ENCODE measurements around the gene TMEM17. TPM values are rescaled to one million over a fixed set of nuclear protein-coding genes. Genes with fewer than 3 reads are reported as not detected.

TMEM17 gene
- polyA plus RNA-seq, 2 of the 4 experiments (the other 2 are of a cell fraction) = 5.2 to 10.2 TPM

GRCh38 chr2:62477573-62477972, 28.4 kb downstream of the TMEM17 start:
- TF ChIP-seq RNF2 (IDR thresholded peaks at IDR 0.05; ENCODE audit: borderline replicate concordance, low read depth) = no peak
- TF ChIP-seq ZFP36 (IDR thresholded peaks at IDR 0.05; ENCODE audit: borderline replicate concordance, partially characterized antibody) = no peak
- no peak for TF ChIP-seq CBX8 (IDR thresholded peaks at IDR 0.05)
- no peak for TF ChIP-seq RFX5 (IDR thresholded peaks at IDR 0.05)
- DNase-seq (ENCODE audit: low read depth in 1 of 2, low spot score in 1 of 2) (no peak), ATAC-seq (peak in 1 of 2 experiments; percentile 39; a peak in 2 of 6 replicates), FAIRE-seq (no peak)
- H3K4me1 ChIP-seq = no peaks in the 10 kb centered on the region
- no peak overlapping the region for H3K4me2 ChIP-seq
- ChIA-PET CTCF (interaction anchor here (0.9 to 3.8 kb wide), 3 partner anchors 17 to 296 kb away, joined by 3 to 24 read pairs (median 3); no protein-coding TSS in a partner anchor), POLR2A (no interaction called here)
- 94% methylated on average over 4 of the region's 4 CpGs for WGBS (ENCODE audit: missing lambda C conversion rate)
- peak overlapping the region in 1 of 2 experiments; percentile 20; a peak in 3 of 6 replicates for H3K27ac ChIP-seq
- H3K4me3 ChIP-seq = no peak overlapping the region
- no peaks in the 10 kb centered on the region for H3K9me3 ChIP-seq

- POLR2A ChIA-PET = interaction anchor here (1.2 kb wide), 1 partner anchor 30 kb away, joined by 4 read pairs; no protein-coding TSS in a partner anchor
- Histone ChIP-seq H3K4me3 (no peak overlapping the region), H3K4me2 (no peak overlapping the region), H3K4me1 (no peaks in the 10 kb centered on the region), H3K27ac (peak overlapping the region in 1 of 2 experiments; percentile 36; a peak in 3 of 6 replicates), H3K9me3 (no peaks in the 10 kb centered on the region)
- CTCF ChIA-PET = interaction anchor here (0.6 to 3.8 kb wide), 7 partner anchors 9 to 300 kb away, joined by 3 to 24 read pairs (median 4); no protein-coding TSS in a partner anchor
- no peak for FAIRE-seq
- no peak for DNase-seq (ENCODE audit: low read depth in 1 of 2, low spot score in 1 of 2)
- no peak for TF ChIP-seq NFE2L2 (conservative IDR thresholded peaks at IDR 0.05; ENCODE audit: low read length)
- no peak for TF ChIP-seq PHF8 (IDR thresholded peaks at IDR 0.05; ENCODE audit: borderline replicate concordance, low read depth)
- no peak for TF ChIP-seq ESRRA (IDR thresholded peaks at IDR 0.05; ENCODE audit: borderline replicate concordance, low read length)
- no peak for TF ChIP-seq JUN (IDR thresholded peaks at IDR 0.05)
- TF ChIP-seq ZC3H11A (IDR thresholded peaks at IDR 0.05) = no peak
- no peak for TF ChIP-seq KDM5A (IDR thresholded peaks at IDR 0.05)
- TF ChIP-seq MYC (IDR thresholded peaks at IDR 0.05; ENCODE audit: borderline replicate concordance, low read length) = no peak
- TF ChIP-seq FOSL2 (IDR thresholded peaks at IDR 0.05) = no peak
- no peak for TF ChIP-seq FOSL2 (CRISPR knock-in tag; IDR thresholded peaks at IDR 0.05)
- TF ChIP-seq, protein P1, sequence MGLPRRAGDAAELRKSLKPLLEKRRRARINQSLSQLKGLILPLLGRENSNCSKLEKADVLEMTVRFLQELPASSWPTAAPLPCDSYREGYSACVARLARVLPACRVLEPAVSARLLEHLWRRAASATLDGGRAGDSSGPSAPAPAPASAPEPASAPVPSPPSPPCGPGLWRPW (IDR thresholded peaks at IDR 0.05) = no peak
- TF ChIP-seq HDAC2 (IDR thresholded peaks at IDR 0.05) = no peak
- no peak for TF ChIP-seq BHLHE40 (IDR thresholded peaks at IDR 0.05; ENCODE audit: low read depth, low read length)
- no peak for TF ChIP-seq BCL3 (IDR thresholded peaks at IDR 0.05)
- TF ChIP-seq NPAS2 (CRISPR knock-in tag; IDR thresholded peaks at IDR 0.05; ENCODE audit: borderline replicate concordance) = no peak
- no peak for TF ChIP-seq ZNF302 (CRISPR knock-in tag; IDR thresholded peaks at IDR 0.05)
- no peak for TF ChIP-seq REST (IDR thresholded peaks at IDR 0.05)
- no peak for TF ChIP-seq TP53 (CRISPR knock-in tag; IDR thresholded peaks at IDR 0.05)
- 89% methylated on average over 21 of the region's 21 CpGs for WGBS (ENCODE audit: missing lambda C conversion rate)
- ATAC-seq = no peak; a peak in 1 of 6 replicates
These were observed 30.6 kb downstream of the TMEM17 start for GRCh38 chr2:62475172-62476011.
